Measurements from ENCODE around the gene ACTG1. TPM values are rescaled to one million over a fixed set of nuclear protein-coding genes. Genes with fewer than 3 reads are reported as not detected.

The ACTG1 gene
- total and polyA plus RNA-seq, 9 of the 15 experiments (the other 6 are each of a cell fraction or from before 2014, with no cell fraction given), result 224 to 1,775 (median 568) TPM

GRCh38 chr17:81460856-81461460, 51.6 kb downstream of the ACTG1 start (continued):
- TF ChIP-seq CTCF (IDR thresholded peaks at IDR 0.05 in 2 of 3, conservative IDR thresholded peaks at IDR 0.05 in 1 of 3; ENCODE audit: insufficient read depth in 2 of 3, low read depth in 1 of 3, low read length in 3 of 3), result no peak
- no peak for TF ChIP-seq ZNF398 (CRISPR knock-in tag; IDR thresholded peaks at IDR 0.05)
- TF ChIP-seq KLF1 (tag; IDR thresholded peaks at IDR 0.05), result 0 out of 2 replicates have a peak, but pooled peaks have one; percentile 15
- TF ChIP-seq ZNF253 (CRISPR knock-in tag; conservative IDR thresholded peaks at IDR 0.05), result no peak
- peak; percentile 86 to 99 for TF ChIP-seq SRF (CRISPR knock-in tag; IDR thresholded peaks at IDR 0.05)
- TF ChIP-seq MAX (CRISPR knock-in tag; IDR thresholded peaks at IDR 0.05), result peak; percentile 47; the same call in 1 of the 2 replicates
- no peak for TF ChIP-seq ZNF584 (CRISPR knock-in tag; IDR thresholded peaks at IDR 0.05; ENCODE audit: low read depth)
- TF ChIP-seq HMGN3 (IDR thresholded peaks at IDR 0.05; ENCODE audit: borderline replicate concordance, extremely low read depth, insufficient read length, low read depth, low read length), result peak; percentile 33
- no peak for TF ChIP-seq FOSL1 (tag; conservative IDR thresholded peaks at IDR 0.05)
- TF ChIP-seq POLR2B (IDR thresholded peaks at IDR 0.05; ENCODE audit: low read depth, partially characterized antibody), result no peak
- TF ChIP-seq MXI1 (IDR thresholded peaks at IDR 0.05; ENCODE audit: low read depth, low read length), result no peak
- TF ChIP-seq ETS1 (conservative IDR thresholded peaks at IDR 0.05; ENCODE audit: control insufficient read depth, low read depth, low read length), result no peak
- no peak for TF ChIP-seq SREBF2 (CRISPR knock-in tag; IDR thresholded peaks at IDR 0.05)
- peak; percentile 33; the same call in 1 of the 2 replicates for TF ChIP-seq CEBPB (tag; IDR thresholded peaks at IDR 0.05)
- TF ChIP-seq PHB2 (IDR thresholded peaks at IDR 0.05; ENCODE audit: low read depth), result no peak
- TF ChIP-seq CEBPG (CRISPR knock-in tag; IDR thresholded peaks at IDR 0.05), result no peak
- TF ChIP-seq CEBPG (tag; conservative IDR thresholded peaks at IDR 0.05 in 1 of 2, IDR thresholded peaks at IDR 0.05 in 1 of 2), result no peak
- TF ChIP-seq ELK1 (CRISPR knock-in tag; IDR thresholded peaks at IDR 0.05), result peak; percentile 97
- TF ChIP-seq ZFX (CRISPR knock-in tag; IDR thresholded peaks at IDR 0.05), result peak; percentile 53
- TF ChIP-seq ID3 (CRISPR knock-in tag; IDR thresholded peaks at IDR 0.05), result no peak
- TF ChIP-seq ID3 (tag; IDR thresholded peaks at IDR 0.05), result no peak

Data from K562 (cell line).